ENCODE data around the gene HNRNPUL1. TPM values are rescaled to one million over a fixed set of nuclear protein-coding genes. Genes with fewer than 3 reads are reported as not detected.

The HNRNPUL1 gene
- total RNA-seq, 2 experiments from 2014 or later: 194 to 360 TPM

DNA sequence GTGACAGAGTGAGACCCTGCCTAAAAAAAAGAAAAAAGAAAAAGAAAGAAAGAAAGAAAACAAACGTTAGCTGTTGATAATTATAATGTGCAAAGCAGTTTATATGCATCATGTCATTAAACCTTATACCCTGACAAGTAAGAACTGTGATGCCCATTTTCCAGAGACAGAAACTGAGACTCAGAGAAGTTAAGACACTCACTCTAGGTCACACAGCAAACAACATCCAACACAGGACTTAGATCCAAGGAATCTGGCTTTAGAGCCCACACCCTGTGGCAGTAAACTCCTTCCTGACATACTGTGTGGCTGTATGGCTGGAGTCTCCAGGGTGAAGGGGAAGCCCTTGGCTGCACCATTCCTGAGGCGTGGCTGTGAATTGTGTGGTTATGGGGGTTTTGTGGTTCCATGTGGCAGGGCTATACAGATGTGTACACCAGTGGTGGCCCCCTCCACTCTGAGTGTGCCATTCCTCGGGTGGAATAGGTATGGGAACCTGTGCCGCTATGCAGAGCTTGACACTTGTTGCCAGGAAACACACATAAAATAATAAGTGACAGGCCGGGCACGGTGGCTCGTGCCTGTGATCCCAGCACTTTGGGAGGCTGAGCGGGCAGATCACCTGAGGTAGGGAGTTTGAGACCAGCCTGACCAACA lies 29.5 kb upstream of the HNRNPUL1 start:
- no peaks in the 10 kb centered on the region for H3K4me1 ChIP-seq (ENCODE audit: insufficient read depth, low read length, poor library complexity, severe bottlenecking)
- POLR2A ChIA-PET: no interaction called here
- no peak for DNase-seq (ENCODE audit: low spot score)
- CTCF ChIA-PET (ENCODE audit: unreplicated experiment): no interaction called here
- H3K36me3 ChIP-seq (ENCODE audit: insufficient read depth, low read length): no peaks in the 10 kb centered on the region
- H3K27ac ChIP-seq (ENCODE audit: low read depth, low read length, poor library complexity, severe bottlenecking): no peak overlapping the region
- no peak for TF ChIP-seq EZH2phosphoT487 (IDR thresholded peaks at IDR 0.05; ENCODE audit: borderline replicate concordance, low read depth, low read length)
- TF ChIP-seq, protein P1, sequence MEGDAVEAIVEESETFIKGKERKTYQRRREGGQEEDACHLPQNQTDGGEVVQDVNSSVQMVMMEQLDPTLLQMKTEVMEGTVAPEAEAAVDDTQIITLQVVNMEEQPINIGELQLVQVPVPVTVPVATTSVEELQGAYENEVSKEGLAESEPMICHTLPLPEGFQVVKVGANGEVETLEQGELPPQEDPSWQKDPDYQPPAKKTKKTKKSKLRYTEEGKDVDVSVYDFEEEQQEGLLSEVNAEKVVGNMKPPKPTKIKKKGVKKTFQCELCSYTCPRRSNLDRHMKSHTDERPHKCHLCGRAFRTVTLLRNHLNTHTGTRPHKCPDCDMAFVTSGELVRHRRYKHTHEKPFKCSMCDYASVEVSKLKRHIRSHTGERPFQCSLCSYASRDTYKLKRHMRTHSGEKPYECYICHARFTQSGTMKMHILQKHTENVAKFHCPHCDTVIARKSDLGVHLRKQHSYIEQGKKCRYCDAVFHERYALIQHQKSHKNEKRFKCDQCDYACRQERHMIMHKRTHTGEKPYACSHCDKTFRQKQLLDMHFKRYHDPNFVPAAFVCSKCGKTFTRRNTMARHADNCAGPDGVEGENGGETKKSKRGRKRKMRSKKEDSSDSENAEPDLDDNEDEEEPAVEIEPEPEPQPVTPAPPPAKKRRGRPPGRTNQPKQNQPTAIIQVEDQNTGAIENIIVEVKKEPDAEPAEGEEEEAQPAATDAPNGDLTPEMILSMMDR (conservative IDR thresholded peaks at IDR 0.05; ENCODE audit: low read length): no peak
- no peak overlapping the region for H3K4me2 ChIP-seq (ENCODE audit: low read length)
- H4K20me1 ChIP-seq (ENCODE audit: insufficient read depth, low read length): no peaks in the 10 kb centered on the region
- no peak overlapping the region for H3K4me3 ChIP-seq (ENCODE audit: low read depth, low read length, poor library complexity, severe bottlenecking)
- no peaks in the 10 kb centered on the region for H3K9me3 ChIP-seq (ENCODE audit: low read length)
- no peaks in the 10 kb centered on the region for H3K79me2 ChIP-seq (ENCODE audit: insufficient read depth, low read depth, low read length)
- no peaks in the 10 kb centered on the region for H3K9me2 ChIP-seq (ENCODE audit: insufficient read depth, low read length)
- BruUV-seq (replicated peaks): no TSS peak
- H2AFZ ChIP-seq (ENCODE audit: low read length): no peak overlapping the region
- intact Hi-C loops (cut with micrococcal nuclease; ENCODE audit: unreplicated experiment): no loop called here

DNA sequence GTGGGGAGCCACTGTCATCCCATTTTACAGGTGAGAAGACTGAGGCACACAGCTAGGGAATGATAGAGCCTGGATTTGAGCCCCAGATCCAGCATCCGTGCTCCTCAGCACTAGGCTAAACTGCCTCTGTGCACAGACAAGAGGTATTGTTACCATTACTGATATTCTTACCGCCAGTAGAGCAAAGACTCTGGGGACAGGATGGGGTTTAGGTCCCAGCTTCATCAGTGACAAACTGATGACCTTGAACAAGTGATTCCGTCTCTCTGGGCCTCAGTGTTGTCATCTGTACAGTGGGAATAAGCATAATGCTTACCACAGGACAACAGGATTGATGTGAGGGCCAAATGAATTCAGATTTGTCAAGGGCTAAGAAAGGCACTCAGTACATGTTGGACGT lies 28.7 kb upstream of the HNRNPUL1 start:
- no peaks in the 10 kb centered on the region for H3K79me2 ChIP-seq (ENCODE audit: insufficient read depth, low read depth, low read length)
- H2AFZ ChIP-seq (ENCODE audit: low read length): no peak overlapping the region
- H3K9me2 ChIP-seq (ENCODE audit: insufficient read depth, low read length): no peaks in the 10 kb centered on the region
- no peaks in the 10 kb centered on the region for H3K36me3 ChIP-seq (ENCODE audit: insufficient read depth, low read length)
- no peak overlapping the region for H3K27ac ChIP-seq (ENCODE audit: low read depth, low read length, poor library complexity, severe bottlenecking)
- H3K4me1 ChIP-seq (ENCODE audit: insufficient read depth, low read length, poor library complexity, severe bottlenecking): no peaks in the 10 kb centered on the region
- H3K4me2 ChIP-seq (ENCODE audit: low read length): no peak overlapping the region
- CTCF ChIA-PET (ENCODE audit: unreplicated experiment): interaction anchor here (0.6 kb wide), 1 partner anchor 119 kb away, joined by 4 read pairs; no protein-coding TSS in a partner anchor
- no peak for DNase-seq (ENCODE audit: low spot score)
- no peak for TF ChIP-seq EZH2phosphoT487 (IDR thresholded peaks at IDR 0.05; ENCODE audit: borderline replicate concordance, low read depth, low read length)
- TF ChIP-seq, protein P1 (conservative IDR thresholded peaks at IDR 0.05; ENCODE audit: low read length): no peak
- POLR2A ChIA-PET: no interaction called here
- no TSS peak for BruUV-seq (replicated peaks)
- intact Hi-C loops (cut with micrococcal nuclease; ENCODE audit: unreplicated experiment): no loop called here
- no peaks in the 10 kb centered on the region for H4K20me1 ChIP-seq (ENCODE audit: insufficient read depth, low read length)
- H3K9me3 ChIP-seq (ENCODE audit: low read length): no peaks in the 10 kb centered on the region
- H3K4me3 ChIP-seq (ENCODE audit: low read depth, low read length, poor library complexity, severe bottlenecking): no peak overlapping the region

DNA sequence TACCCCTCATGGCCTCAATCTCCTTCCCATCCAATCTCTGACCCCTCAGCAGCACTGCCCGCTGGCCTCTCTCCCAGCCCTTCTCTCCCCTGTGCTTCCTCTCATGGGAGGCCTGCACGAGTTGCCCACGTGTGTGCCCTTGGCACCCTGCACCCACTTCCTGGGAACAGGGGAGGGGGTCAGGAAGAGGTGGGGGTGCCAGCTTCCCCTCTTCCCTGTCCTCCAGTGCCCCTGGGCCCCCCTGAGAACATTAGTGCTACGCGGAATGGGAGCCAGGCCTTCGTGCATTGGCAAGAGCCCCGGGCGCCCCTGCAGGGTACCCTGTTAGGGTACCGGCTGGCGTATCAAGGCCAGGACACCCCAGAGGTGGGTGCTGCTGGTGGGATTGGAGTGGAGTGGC lies 25.9 kb upstream of the HNRNPUL1 start:
- DNase-seq (ENCODE audit: low spot score): no peak
- no peak for TF ChIP-seq EZH2phosphoT487 (IDR thresholded peaks at IDR 0.05; ENCODE audit: borderline replicate concordance, low read depth, low read length)
- TF ChIP-seq, protein P1 (conservative IDR thresholded peaks at IDR 0.05; ENCODE audit: low read length): no peak
- Histone ChIP-seq H3K4me2 (ENCODE audit: low read length) (no peak overlapping the region), H3K9me3 (ENCODE audit: low read length) (no peaks in the 10 kb centered on the region), H3K9me2 (ENCODE audit: insufficient read depth, low read length) (no peaks in the 10 kb centered on the region), H3K27ac (ENCODE audit: low read depth, low read length, poor library complexity, severe bottlenecking) (no peak overlapping the region), H3K36me3 (ENCODE audit: insufficient read depth, low read length) (no peaks in the 10 kb centered on the region), H3K4me1 (ENCODE audit: insufficient read depth, low read length, poor library complexity, severe bottlenecking) (no peaks in the 10 kb centered on the region), H4K20me1 (ENCODE audit: insufficient read depth, low read length) (no peaks in the 10 kb centered on the region), H2AFZ (ENCODE audit: low read length) (no peak overlapping the region), H3K79me2 (ENCODE audit: insufficient read depth, low read depth, low read length) (no peaks in the 10 kb centered on the region), H3K4me3 (ENCODE audit: low read depth, low read length, poor library complexity, severe bottlenecking) (no peak overlapping the region)
- intact Hi-C loops (cut with micrococcal nuclease; ENCODE audit: unreplicated experiment): no loop called here
- BruUV-seq (replicated peaks): no TSS peak
- ChIA-PET CTCF (ENCODE audit: unreplicated experiment) (no interaction called here), POLR2A (no interaction called here)

All from OCI-LY7 (cell line).